ENCODE results near the gene ZNF423.

DNA sequence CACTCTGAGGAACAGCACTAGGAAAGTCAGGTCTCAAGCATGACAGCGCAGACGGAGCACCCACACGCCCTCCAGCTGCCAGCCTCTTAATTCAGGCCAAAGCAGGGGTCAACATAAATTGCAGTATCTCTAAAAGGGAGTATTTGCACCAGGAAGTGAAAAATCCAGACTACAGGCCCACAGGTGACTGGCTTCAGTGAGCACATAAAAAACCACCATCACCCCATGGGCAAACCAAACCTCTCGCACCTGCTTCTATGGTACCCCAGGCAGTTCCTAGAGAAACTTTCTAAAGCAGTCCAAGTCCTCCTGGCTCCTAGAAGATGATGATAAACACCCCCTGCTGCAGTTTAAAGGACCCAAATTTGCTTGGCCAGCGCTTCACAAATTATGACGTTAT is 129.8 kb downstream of the ZNF423 start:
- TF ChIP-seq, protein P1, sequence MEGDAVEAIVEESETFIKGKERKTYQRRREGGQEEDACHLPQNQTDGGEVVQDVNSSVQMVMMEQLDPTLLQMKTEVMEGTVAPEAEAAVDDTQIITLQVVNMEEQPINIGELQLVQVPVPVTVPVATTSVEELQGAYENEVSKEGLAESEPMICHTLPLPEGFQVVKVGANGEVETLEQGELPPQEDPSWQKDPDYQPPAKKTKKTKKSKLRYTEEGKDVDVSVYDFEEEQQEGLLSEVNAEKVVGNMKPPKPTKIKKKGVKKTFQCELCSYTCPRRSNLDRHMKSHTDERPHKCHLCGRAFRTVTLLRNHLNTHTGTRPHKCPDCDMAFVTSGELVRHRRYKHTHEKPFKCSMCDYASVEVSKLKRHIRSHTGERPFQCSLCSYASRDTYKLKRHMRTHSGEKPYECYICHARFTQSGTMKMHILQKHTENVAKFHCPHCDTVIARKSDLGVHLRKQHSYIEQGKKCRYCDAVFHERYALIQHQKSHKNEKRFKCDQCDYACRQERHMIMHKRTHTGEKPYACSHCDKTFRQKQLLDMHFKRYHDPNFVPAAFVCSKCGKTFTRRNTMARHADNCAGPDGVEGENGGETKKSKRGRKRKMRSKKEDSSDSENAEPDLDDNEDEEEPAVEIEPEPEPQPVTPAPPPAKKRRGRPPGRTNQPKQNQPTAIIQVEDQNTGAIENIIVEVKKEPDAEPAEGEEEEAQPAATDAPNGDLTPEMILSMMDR (IDR thresholded peaks at IDR 0.05): no peak
- no peak for TF ChIP-seq POLR2A (IDR thresholded peaks at IDR 0.05)
